ENCODE data around the gene NEK11.
A peak's percentile ranks its signal among the peaks of the same experiment; 100 is the strongest.
"Not testable (repeated sequence)": the region's sequence is repeated elsewhere in the genome, so short reads cannot be mapped to it uniquely, and the experiment has no call there.

NEK11 gene

GRCh38 chr3:131360191-131360755 is 333.6 kb downstream of the NEK11 start:
- H3K4me3 ChIP-seq (ENCODE audit: low read depth, low read length) = peak overlapping the region; percentile 24
- TF ChIP-seq CTCF (IDR thresholded peaks at IDR 0.05) = no peak
- H2AFZ ChIP-seq = no peak overlapping the region
- no peaks in the 10 kb centered on the region for H3K27me3 ChIP-seq (ENCODE audit: control insufficient read depth, insufficient read depth, low read length)
- H3K9me3 ChIP-seq (ENCODE audit: control insufficient read depth, low read length) = no peaks in the 10 kb centered on the region
- H3K79me2 ChIP-seq = peaks cover 43% of the 10 kb centered on the region
- peaks cover 11% of the 10 kb centered on the region for H3K4me1 ChIP-seq
- no peaks in the 10 kb centered on the region for H3K36me3 ChIP-seq (ENCODE audit: control insufficient read depth, insufficient read depth, low read length)
- H3K9ac ChIP-seq = no peak overlapping the region
- H3K4me2 ChIP-seq (ENCODE audit: low read length) = peak overlapping the region; percentile 45
- peak overlapping the region; percentile 92 for H3K27ac ChIP-seq

GRCh38 chr3:131361066-131361463 is 334.4 kb downstream of the NEK11 start:
- not testable (repeated sequence) for H3K9me3 ChIP-seq (ENCODE audit: control insufficient read depth, low read length); H3K27me3 ChIP-seq (ENCODE audit: control insufficient read depth, insufficient read depth, low read length); H3K9ac ChIP-seq; H3K36me3 ChIP-seq (ENCODE audit: control insufficient read depth, insufficient read depth, low read length)
- peak overlapping the region; percentile 88 for H3K4me3 ChIP-seq (ENCODE audit: low read depth, low read length)
- H2AFZ ChIP-seq = peak overlapping the region; percentile 71
- H3K79me2 ChIP-seq = peaks cover 38% of the 10 kb centered on the region
- peaks cover 11% of the 10 kb centered on the region for H3K4me1 ChIP-seq
- H3K4me2 ChIP-seq (ENCODE audit: low read length) = peak overlapping the region; percentile 83
- peak overlapping the region; percentile 92 for H3K27ac ChIP-seq

DNA sequence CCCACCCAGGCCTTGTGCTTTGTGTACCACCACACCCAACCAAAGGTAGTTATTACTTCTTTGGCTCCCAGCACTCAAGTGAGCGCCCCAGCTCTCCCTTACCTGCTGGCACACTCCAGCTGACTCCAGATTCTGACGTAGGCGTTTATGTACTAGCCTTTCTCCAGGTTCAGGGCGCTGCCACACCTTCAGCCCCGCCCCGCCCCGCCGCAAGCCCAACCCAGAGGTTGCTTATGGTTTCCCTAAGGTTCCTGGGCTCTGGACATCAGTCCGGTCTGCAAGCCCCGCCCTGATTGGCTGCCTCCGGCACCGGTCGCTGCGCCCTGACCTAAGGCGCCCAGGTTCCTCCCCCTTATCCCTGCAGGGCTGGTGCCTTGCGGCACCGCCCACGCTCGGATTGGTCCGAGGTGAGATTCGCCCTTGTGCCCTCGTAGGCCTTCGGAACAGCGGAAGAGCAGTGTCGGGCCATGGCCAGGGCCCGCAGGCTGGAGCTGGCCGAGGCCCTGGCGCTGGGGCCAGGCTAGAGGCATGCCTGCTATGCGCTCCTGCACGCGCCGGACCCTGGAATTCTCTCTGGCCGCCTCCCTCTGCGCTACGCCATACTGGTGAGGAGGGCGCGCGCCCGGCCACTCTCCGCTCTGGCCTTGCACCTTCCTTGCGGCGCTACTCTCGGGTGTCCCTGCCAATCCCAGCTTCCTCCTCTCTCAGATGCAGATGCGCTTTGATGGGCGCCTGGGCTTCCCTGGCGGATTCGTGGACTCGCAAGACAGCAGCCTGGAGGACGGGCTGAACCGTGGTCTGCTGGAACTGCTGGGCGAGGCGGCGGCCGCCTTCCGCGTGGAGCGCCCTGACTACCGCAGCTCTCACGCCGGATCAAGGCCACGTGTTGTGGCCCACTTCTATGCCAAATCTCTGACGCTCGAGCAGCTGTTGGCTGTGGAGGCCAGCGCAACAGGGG is 335.1 kb downstream of the NEK11 start:
- H3K9me3 ChIP-seq (ENCODE audit: control insufficient read depth, low read length) = no peaks in the 10 kb centered on the region
- H3K4me2 ChIP-seq (ENCODE audit: low read length) = peak overlapping the region; percentile 92
- no peak for TF ChIP-seq CTCF (IDR thresholded peaks at IDR 0.05)
- no peaks in the 10 kb centered on the region for H3K36me3 ChIP-seq (ENCODE audit: control insufficient read depth, insufficient read depth, low read length)
- peak overlapping the region; percentile 70 for H3K9ac ChIP-seq
- no peaks in the 10 kb centered on the region for H3K27me3 ChIP-seq (ENCODE audit: control insufficient read depth, insufficient read depth, low read length)
- peak overlapping the region; percentile 92 for H3K27ac ChIP-seq
- peaks cover 32% of the 10 kb centered on the region for H3K79me2 ChIP-seq
- H2AFZ ChIP-seq = peak overlapping the region; percentile 79
- peak overlapping the region; percentile 88 for H3K4me3 ChIP-seq (ENCODE audit: low read depth, low read length)
- H3K4me1 ChIP-seq = peaks cover 11% of the 10 kb centered on the region

DNA sequence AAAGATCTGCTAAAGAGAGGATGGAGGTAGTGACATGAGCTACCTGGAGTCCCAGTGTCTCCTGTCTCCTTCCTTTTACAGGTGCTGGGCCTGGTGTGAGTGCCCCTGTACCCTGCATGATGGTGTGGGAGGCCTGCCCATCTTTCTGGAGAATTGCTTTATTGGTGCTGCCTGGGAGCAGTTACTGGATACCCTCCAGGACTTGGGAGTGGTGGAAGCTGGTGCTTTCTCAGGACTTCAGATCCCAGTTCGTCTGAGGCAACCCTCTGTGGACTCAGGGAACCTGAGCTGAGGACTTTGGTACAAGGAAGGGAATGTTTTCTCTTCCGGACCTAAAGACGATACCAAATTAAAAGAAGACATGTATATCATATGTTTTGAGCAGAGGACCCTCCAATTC is 336.6 kb downstream of the NEK11 start:
- peaks cover 11% of the 10 kb centered on the region for H3K4me1 ChIP-seq
- peaks cover 24% of the 10 kb centered on the region for H3K79me2 ChIP-seq
- H3K27me3 ChIP-seq (ENCODE audit: control insufficient read depth, insufficient read depth, low read length) = no peaks in the 10 kb centered on the region
- no peak overlapping the region for H3K4me3 ChIP-seq (ENCODE audit: low read depth, low read length)
- no peaks in the 10 kb centered on the region for H3K9me3 ChIP-seq (ENCODE audit: control insufficient read depth, low read length)
- H2AFZ ChIP-seq = no peak overlapping the region
- H3K27ac ChIP-seq = no peak overlapping the region
- no peak overlapping the region for H3K4me2 ChIP-seq (ENCODE audit: low read length)
- H3K36me3 ChIP-seq (ENCODE audit: control insufficient read depth, insufficient read depth, low read length) = no peaks in the 10 kb centered on the region
- no peak overlapping the region for H3K9ac ChIP-seq
- TF ChIP-seq CTCF (IDR thresholded peaks at IDR 0.05) = no peak

GRCh38 chr3:131370935-131371687 is 344.4 kb downstream of the NEK11 start:
- Histone ChIP-seq H3K9ac (no peak overlapping the region), H3K4me3 (ENCODE audit: low read depth, low read length) (no peak overlapping the region), H3K27me3 (ENCODE audit: control insufficient read depth, insufficient read depth, low read length) (no peaks in the 10 kb centered on the region), H3K4me2 (ENCODE audit: low read length) (no peak overlapping the region), H3K9me3 (ENCODE audit: control insufficient read depth, low read length) (no peaks in the 10 kb centered on the region), H3K27ac (no peak overlapping the region), H2AFZ (no peak overlapping the region), H3K36me3 (ENCODE audit: control insufficient read depth, insufficient read depth, low read length) (no peaks in the 10 kb centered on the region), H3K79me2 (no peaks in the 10 kb centered on the region), H3K4me1 (no peaks in the 10 kb centered on the region)
- TF ChIP-seq CTCF (IDR thresholded peaks at IDR 0.05) = no peak
